WTC11 (cell line): ENCODE data around the gene VWDE. TPM values are rescaled to one million over a fixed set of nuclear protein-coding genes. Genes with fewer than 3 reads are reported as not detected.

ENCODE experiments used
- ATAC-seq: fragments of 200-7000 bp; cut with Tn5 transposase; 2 replicates; pipeline ENCODE4 v1.10.0; 2021; ENCODE audit warnings: mild to moderate bottlenecking, moderate library complexity
- CTCF ChIA-PET: fragments of 300-600 bp; sonication (Branson Sonifier 250); formaldehyde crosslinking; loops from one replicate; lab custom pipeline; 2021; ENCODE audit warnings: antibody characterized with exemption; lab: Charles Lee
- POLR2A ChIA-PET: fragments of 350-600 bp; sonication (Branson Sonifier 250); formaldehyde crosslinking; loops from one replicate; lab custom pipeline; 2021; ENCODE audit warnings: antibody characterized with exemption; lab: Charles Lee
- DNase-seq: peaks from one replicate; pipeline ENCODE4 v3.0.0; 2021; ENCODE audit warnings: low spot score
- H3K27ac Mint-ChIP-seq: 2 replicates; pipeline ENCODE4 v1.8.0; 2021; ENCODE audit warnings: mixed read lengths
- H3K27me3 Mint-ChIP-seq: 2 replicates; pipeline ENCODE4 v1.8.0; 2021; ENCODE audit warnings: low read depth, mild to moderate bottlenecking, moderate library complexity, mixed read lengths
- H3K36me3 Mint-ChIP-seq: 2 replicates; pipeline ENCODE4 v1.8.0; 2021; ENCODE audit warnings: mixed read lengths
- H3K4me1 Mint-ChIP-seq: 2 replicates; pipeline ENCODE4 v1.8.0; 2022; ENCODE audit warnings: mixed read lengths
- H3K4me3 Mint-ChIP-seq: 2 replicates; pipeline ENCODE4 v1.8.0; 2021; ENCODE audit warnings: mild to moderate bottlenecking, moderate library complexity, mixed read lengths
- H3K9me3 Mint-ChIP-seq: 2 replicates; pipeline ENCODE4 v1.8.0; 2021; ENCODE audit warnings: mixed read lengths
- CREB1 ChIP-seq: sonication (generic); formaldehyde crosslinking; IDR thresholded peaks from 2 replicates; pipeline ENCODE4 v1.8.0; 2023; ENCODE audit warnings: mild to moderate bottlenecking, missing genetic modification reagents
- CREM ChIP-seq: sonication (generic); formaldehyde crosslinking; IDR thresholded peaks from 2 replicates; pipeline ENCODE4 v1.8.1; 2022; ENCODE audit warnings: mild to moderate bottlenecking, missing genetic modification reagents, moderate library complexity
- FOXP1 ChIP-seq: sonication (generic); formaldehyde crosslinking; IDR thresholded peaks from 2 replicates; pipeline ENCODE4 v1.8.0; 2022; ENCODE audit warnings: missing genetic modification reagents, mild to moderate bottlenecking, moderate library complexity, borderline replicate concordance
- GABPB1 ChIP-seq: sonication (generic); formaldehyde crosslinking; IDR thresholded peaks from 2 replicates; pipeline ENCODE4 v1.8.1; 2023; ENCODE audit warnings: mild to moderate bottlenecking, missing genetic modification reagents
- GRHL2 ChIP-seq: fragments of 250-450 bp; sonication (Bioruptor Pico); IDR thresholded peaks from 2 replicates; pipeline ENCODE4 v1.8.0; 2022; ENCODE audit warnings: mild to moderate bottlenecking, moderate library complexity; ENCODE audit not compliant: insufficient replicate concordance, severe bottlenecking
- MXD4 ChIP-seq: fragments of 250-450 bp; sonication (Bioruptor Pico); IDR thresholded peaks from 2 replicates; pipeline ENCODE4 v1.8.0; 2021; ENCODE audit warnings: mild to moderate bottlenecking, moderate library complexity, borderline replicate concordance
- NFYB ChIP-seq: sonication (generic); formaldehyde crosslinking; conservative IDR thresholded peaks from 2 replicates; pipeline ENCODE4 v1.8.0; 2022; ENCODE audit warnings: low read depth, missing genetic modification reagents
- NR1H2 ChIP-seq: sonication (generic); formaldehyde crosslinking; IDR thresholded peaks from 2 replicates; pipeline ENCODE4 v1.9.0; 2021; ENCODE audit warnings: mild to moderate bottlenecking, moderate library complexity, missing genetic modification reagents
- NR3C1 ChIP-seq: sonication (generic); formaldehyde crosslinking; conservative IDR thresholded peaks from 2 replicates; pipeline ENCODE4 v1.8.1; 2023; ENCODE audit warnings: low read depth, mild to moderate bottlenecking, missing genetic modification reagents
- TEAD1 ChIP-seq: sonication (generic); formaldehyde crosslinking; IDR thresholded peaks from 2 replicates; pipeline ENCODE4 v1.8.0; 2022; ENCODE audit warnings: mild to moderate bottlenecking, missing genetic modification reagents
- ZNF671 ChIP-seq: fragments of 250-450 bp; sonication (Bioruptor Pico); IDR thresholded peaks from 2 replicates; pipeline ENCODE4 v1.8.0; 2021; ENCODE audit warnings: mild to moderate bottlenecking
- total RNA-seq: library from RNA; stranded (reverse); gene quantifications from 3 replicates; pipeline ENCODE4 v1.2.3, GENCODE V29; 2021
- TF ChIP-seq, protein P1 (sequence below): sonication (generic); formaldehyde crosslinking; conservative IDR thresholded peaks from 2 replicates; pipeline ENCODE4 v1.8.1; 2023; ENCODE audit warnings: mild to moderate bottlenecking, low read depth, missing genetic modification reagents, moderate library complexity
- TF ChIP-seq, protein P2 (sequence below): sonication (generic); formaldehyde crosslinking; IDR thresholded peaks from 2 replicates; pipeline ENCODE4 v1.8.1; 2023; ENCODE audit warnings: mild to moderate bottlenecking, missing genetic modification reagents, moderate library complexity
- TF ChIP-seq, protein P3 (sequence below): sonication (generic); formaldehyde crosslinking; IDR thresholded peaks from 2 replicates; pipeline ENCODE4 v1.8.1; 2022; ENCODE audit warnings: missing genetic modification reagents, borderline replicate concordance
- TF ChIP-seq, protein P4 (sequence below): fragments of 250-450 bp; sonication (Bioruptor Pico); IDR thresholded peaks from 2 replicates; pipeline ENCODE4 v1.9.0; 2021; ENCODE audit warnings: mild to moderate bottlenecking
- TF ChIP-seq, protein P5 (sequence below): fragments of 250-450 bp; sonication (Bioruptor Pico); IDR thresholded peaks from 2 replicates; pipeline ENCODE4 v1.9.0; 2021; ENCODE audit warnings: mild to moderate bottlenecking
- TF ChIP-seq, protein P6 (sequence below): sonication (generic); formaldehyde crosslinking; IDR thresholded peaks from 2 replicates; pipeline ENCODE4 v1.8.0; 2022; ENCODE audit warnings: mild to moderate bottlenecking, missing genetic modification reagents
- TF ChIP-seq, protein P7 (sequence below): sonication (generic); formaldehyde crosslinking; IDR thresholded peaks from 2 replicates; pipeline ENCODE4 v1.8.0; 2022; ENCODE audit warnings: mild to moderate bottlenecking, missing genetic modification reagents

The VWDE gene
- total RNA-seq, 1 experiment from 2014 or later, result 21.0 TPM

DNA sequence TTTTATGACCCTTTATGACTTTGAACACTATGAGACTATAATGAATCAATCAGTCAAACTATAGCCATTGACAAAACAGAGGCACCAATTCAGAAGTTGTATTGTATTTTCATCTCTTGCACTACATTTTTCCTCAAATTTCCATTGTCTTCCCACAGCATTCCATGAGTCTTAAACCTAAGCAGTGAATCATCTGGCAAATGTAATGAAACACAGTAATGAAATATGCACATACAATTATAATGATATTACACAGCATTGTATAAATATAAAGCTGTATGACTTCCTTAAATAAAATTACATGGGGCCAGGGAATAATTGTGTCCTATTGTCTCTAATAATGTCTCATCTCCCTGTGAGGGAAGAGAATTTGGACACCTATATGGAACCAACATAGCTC, 45.0 kb downstream of the VWDE start:
- ATAC-seq, result no peak
- no peaks in the 10 kb centered on the region for H3K4me1 Mint-ChIP-seq
- H3K27ac Mint-ChIP-seq, result no peak overlapping the region
- H3K27me3 Mint-ChIP-seq, result no peaks in the 10 kb centered on the region
- CTCF ChIA-PET, result no interaction called here
- POLR2A ChIA-PET, result no interaction called here
- no peak for TF ChIP-seq NFYB (CRISPR knock-in tag)
- TF ChIP-seq TEAD1 (CRISPR knock-in tag), result no peak
- TF ChIP-seq, protein P1, sequence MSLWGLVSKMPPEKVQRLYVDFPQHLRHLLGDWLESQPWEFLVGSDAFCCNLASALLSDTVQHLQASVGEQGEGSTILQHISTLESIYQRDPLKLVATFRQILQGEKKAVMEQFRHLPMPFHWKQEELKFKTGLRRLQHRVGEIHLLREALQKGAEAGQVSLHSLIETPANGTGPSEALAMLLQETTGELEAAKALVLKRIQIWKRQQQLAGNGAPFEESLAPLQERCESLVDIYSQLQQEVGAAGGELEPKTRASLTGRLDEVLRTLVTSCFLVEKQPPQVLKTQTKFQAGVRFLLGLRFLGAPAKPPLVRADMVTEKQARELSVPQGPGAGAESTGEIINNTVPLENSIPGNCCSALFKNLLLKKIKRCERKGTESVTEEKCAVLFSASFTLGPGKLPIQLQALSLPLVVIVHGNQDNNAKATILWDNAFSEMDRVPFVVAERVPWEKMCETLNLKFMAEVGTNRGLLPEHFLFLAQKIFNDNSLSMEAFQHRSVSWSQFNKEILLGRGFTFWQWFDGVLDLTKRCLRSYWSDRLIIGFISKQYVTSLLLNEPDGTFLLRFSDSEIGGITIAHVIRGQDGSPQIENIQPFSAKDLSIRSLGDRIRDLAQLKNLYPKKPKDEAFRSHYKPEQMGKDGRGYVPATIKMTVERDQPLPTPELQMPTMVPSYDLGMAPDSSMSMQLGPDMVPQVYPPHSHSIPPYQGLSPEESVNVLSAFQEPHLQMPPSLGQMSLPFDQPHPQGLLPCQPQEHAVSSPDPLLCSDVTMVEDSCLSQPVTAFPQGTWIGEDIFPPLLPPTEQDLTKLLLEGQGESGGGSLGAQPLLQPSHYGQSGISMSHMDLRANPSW (CRISPR knock-in tag), result no peak
- no peak for TF ChIP-seq NR1H2 (CRISPR knock-in tag)
- no peak for TF ChIP-seq CREB1 (CRISPR knock-in tag)
- TF ChIP-seq, protein P2, sequence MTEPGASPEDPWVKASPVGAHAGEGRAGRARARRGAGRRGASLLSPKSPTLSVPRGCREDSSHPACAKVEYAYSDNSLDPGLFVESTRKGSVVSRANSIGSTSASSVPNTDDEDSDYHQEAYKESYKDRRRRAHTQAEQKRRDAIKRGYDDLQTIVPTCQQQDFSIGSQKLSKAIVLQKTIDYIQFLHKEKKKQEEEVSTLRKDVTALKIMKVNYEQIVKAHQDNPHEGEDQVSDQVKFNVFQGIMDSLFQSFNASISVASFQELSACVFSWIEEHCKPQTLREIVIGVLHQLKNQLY (CRISPR knock-in tag), result no peak
- no peak for TF ChIP-seq GABPB1 (CRISPR knock-in tag)
- TF ChIP-seq, protein P3, sequence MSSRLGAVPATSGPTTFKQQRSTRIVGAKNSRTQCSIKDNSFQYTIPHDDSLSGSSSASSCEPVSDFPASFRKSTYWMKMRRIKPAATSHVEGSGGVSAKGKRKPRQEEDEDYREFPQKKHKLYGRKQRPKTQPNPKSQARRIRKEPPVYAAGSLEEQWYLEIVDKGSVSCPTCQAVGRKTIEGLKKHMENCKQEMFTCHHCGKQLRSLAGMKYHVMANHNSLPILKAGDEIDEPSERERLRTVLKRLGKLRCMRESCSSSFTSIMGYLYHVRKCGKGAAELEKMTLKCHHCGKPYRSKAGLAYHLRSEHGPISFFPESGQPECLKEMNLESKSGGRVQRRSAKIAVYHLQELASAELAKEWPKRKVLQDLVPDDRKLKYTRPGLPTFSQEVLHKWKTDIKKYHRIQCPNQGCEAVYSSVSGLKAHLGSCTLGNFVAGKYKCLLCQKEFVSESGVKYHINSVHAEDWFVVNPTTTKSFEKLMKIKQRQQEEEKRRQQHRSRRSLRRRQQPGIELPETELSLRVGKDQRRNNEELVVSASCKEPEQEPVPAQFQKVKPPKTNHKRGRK, result no peak
- TF ChIP-seq, protein P4, sequence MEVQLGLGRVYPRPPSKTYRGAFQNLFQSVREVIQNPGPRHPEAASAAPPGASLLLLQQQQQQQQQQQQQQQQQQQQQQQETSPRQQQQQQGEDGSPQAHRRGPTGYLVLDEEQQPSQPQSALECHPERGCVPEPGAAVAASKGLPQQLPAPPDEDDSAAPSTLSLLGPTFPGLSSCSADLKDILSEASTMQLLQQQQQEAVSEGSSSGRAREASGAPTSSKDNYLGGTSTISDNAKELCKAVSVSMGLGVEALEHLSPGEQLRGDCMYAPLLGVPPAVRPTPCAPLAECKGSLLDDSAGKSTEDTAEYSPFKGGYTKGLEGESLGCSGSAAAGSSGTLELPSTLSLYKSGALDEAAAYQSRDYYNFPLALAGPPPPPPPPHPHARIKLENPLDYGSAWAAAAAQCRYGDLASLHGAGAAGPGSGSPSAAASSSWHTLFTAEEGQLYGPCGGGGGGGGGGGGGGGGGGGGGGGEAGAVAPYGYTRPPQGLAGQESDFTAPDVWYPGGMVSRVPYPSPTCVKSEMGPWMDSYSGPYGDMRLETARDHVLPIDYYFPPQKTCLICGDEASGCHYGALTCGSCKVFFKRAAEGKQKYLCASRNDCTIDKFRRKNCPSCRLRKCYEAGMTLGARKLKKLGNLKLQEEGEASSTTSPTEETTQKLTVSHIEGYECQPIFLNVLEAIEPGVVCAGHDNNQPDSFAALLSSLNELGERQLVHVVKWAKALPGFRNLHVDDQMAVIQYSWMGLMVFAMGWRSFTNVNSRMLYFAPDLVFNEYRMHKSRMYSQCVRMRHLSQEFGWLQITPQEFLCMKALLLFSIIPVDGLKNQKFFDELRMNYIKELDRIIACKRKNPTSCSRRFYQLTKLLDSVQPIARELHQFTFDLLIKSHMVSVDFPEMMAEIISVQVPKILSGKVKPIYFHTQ (CRISPR knock-in tag), result no peak
- TF ChIP-seq ZNF671 (CRISPR knock-in tag), result no peak
- TF ChIP-seq, protein P5, sequence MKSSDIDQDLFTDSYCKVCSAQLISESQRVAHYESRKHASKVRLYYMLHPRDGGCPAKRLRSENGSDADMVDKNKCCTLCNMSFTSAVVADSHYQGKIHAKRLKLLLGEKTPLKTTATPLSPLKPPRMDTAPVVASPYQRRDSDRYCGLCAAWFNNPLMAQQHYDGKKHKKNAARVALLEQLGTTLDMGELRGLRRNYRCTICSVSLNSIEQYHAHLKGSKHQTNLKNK (CRISPR knock-in tag), result no peak
- TF ChIP-seq FOXP1 (CRISPR knock-in tag), result no peak
- TF ChIP-seq CREM (CRISPR knock-in tag), result no peak
- no peak overlapping the region for H3K4me3 Mint-ChIP-seq
- peaks cover 54% of the 10 kb centered on the region for H3K36me3 Mint-ChIP-seq
- no peaks in the 10 kb centered on the region for H3K9me3 Mint-ChIP-seq
- no peak for DNase-seq

DNA sequence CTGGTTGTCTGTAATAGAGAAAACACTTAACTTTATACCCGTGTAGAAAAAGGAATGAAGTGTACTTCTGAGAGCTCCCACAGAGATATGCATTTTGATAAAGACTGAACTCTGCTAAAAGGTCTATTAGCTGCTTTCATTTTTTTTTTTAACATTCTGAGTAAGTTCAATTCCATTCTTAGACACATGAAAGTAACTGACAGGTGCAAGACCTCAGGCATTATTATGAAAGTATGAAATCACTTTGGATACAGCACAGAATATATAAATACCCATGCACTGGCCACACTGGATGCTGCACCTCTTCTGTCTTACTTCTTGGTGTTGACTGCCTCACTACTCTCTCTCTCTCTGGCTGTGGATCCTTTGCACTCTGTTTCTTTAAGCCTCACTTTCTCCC, 46.2 kb downstream of the VWDE start:
- H3K4me3 Mint-ChIP-seq, result no peak overlapping the region
- ATAC-seq (no peak), DNase-seq (no peak)
- no peak overlapping the region for H3K27ac Mint-ChIP-seq
- ChIA-PET POLR2A (no interaction called here), CTCF (no interaction called here)
- peaks cover 62% of the 10 kb centered on the region for H3K36me3 Mint-ChIP-seq
- no peaks in the 10 kb centered on the region for H3K27me3 Mint-ChIP-seq
- TF ChIP-seq MXD4 (CRISPR knock-in tag) (no peak), NR3C1 (CRISPR knock-in tag) (no peak), GRHL2 (no peak)
- TF ChIP-seq, protein P6, sequence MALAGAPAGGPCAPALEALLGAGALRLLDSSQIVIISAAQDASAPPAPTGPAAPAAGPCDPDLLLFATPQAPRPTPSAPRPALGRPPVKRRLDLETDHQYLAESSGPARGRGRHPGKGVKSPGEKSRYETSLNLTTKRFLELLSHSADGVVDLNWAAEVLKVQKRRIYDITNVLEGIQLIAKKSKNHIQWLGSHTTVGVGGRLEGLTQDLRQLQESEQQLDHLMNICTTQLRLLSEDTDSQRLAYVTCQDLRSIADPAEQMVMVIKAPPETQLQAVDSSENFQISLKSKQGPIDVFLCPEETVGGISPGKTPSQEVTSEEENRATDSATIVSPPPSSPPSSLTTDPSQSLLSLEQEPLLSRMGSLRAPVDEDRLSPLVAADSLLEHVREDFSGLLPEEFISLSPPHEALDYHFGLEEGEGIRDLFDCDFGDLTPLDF (CRISPR knock-in tag), result no peak
- TF ChIP-seq, protein P7, sequence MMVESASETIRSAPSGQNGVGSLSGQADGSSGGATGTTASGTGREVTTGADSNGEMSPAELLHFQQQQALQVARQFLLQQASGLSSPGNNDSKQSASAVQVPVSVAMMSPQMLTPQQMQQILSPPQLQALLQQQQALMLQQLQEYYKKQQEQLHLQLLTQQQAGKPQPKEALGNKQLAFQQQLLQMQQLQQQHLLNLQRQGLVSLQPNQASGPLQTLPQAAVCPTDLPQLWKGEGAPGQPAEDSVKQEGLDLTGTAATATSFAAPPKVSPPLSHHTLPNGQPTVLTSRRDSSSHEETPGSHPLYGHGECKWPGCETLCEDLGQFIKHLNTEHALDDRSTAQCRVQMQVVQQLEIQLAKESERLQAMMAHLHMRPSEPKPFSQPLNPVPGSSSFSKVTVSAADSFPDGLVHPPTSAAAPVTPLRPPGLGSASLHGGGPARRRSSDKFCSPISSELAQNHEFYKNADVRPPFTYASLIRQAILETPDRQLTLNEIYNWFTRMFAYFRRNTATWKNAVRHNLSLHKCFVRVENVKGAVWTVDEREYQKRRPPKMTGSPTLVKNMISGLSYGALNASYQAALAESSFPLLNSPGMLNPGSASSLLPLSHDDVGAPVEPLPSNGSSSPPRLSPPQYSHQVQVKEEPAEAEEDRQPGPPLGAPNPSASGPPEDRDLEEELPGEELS (CRISPR knock-in tag), result no peak
- H3K9me3 Mint-ChIP-seq, result no peaks in the 10 kb centered on the region
- H3K4me1 Mint-ChIP-seq, result no peaks in the 10 kb centered on the region
